Transverse colon (tissue), 3 donors: ENCODE measurements around the gene SMIM44.

Source experiments
- EP300 ChIP-seq: sonication (generic); formaldehyde crosslinking; IDR thresholded peaks from one replicate; pipeline ENCODE4 v1.6.1; 2017; ENCODE audit warnings: antibody characterized with exemption, low read depth
- POLR2A ChIP-seq: fragments of 450-650 bp; IDR thresholded peaks from one replicate; pipeline ENCODE4 v1.6.1; 2016; ENCODE audit warnings: antibody characterized with exemption, mild to moderate bottlenecking, moderate library complexity
- TF ChIP-seq, protein P1 (sequence below), 5 experiments: fragments of 200-600 bp in 3 of 5; fragments of 450-650 bp in 2 of 5; sonication (generic) in 3 of 5; IDR thresholded peaks; 1 replicate in 2 of 5; 2 replicates in 3 of 5; pipeline ENCODE4 v1.5.1; 2016 to 2017; ENCODE audit warnings: antibody characterized with exemption in 5 of 5, inconsistent platforms in 3 of 5, mild to moderate bottlenecking in 2 of 5, moderate library complexity in 1 of 5

DNA sequence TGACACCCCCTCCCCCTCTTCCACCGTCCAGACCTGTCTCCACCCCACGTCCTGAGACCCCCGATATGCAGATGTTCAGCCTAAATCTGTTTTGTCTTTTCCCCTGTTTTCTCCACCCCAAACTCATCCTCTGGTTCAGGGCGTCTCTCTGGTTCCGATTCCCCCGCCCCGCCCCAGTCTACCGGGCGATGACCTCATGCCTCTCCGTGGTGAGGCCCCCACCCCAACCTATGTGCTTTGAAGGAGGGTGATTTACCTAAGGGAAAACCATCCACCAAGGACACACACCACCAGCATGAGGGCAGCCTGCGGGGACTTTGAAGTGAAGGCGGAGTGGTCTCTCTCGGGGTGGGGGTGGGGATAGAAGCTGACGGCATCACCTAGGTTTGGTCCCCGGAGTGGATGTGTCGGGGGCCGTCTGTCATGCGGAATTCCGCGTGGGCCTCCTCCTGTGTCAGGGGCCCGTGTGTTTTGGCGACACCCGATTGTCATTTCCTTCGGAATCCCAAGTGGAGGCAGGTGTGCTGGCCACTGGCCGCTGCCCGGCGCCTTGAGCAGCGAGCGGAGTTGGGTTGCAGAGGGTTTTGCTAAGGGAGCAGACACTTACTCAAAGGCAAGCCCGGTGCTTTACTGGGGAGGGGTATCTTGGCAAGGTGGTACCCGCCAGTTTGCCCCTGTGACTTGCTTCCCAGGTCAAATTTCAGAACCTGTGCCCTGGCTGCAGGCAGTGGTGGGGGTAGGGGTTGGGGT lies 24.3 kb upstream of the SMIM44 start:
- TF ChIP-seq, protein P1, sequence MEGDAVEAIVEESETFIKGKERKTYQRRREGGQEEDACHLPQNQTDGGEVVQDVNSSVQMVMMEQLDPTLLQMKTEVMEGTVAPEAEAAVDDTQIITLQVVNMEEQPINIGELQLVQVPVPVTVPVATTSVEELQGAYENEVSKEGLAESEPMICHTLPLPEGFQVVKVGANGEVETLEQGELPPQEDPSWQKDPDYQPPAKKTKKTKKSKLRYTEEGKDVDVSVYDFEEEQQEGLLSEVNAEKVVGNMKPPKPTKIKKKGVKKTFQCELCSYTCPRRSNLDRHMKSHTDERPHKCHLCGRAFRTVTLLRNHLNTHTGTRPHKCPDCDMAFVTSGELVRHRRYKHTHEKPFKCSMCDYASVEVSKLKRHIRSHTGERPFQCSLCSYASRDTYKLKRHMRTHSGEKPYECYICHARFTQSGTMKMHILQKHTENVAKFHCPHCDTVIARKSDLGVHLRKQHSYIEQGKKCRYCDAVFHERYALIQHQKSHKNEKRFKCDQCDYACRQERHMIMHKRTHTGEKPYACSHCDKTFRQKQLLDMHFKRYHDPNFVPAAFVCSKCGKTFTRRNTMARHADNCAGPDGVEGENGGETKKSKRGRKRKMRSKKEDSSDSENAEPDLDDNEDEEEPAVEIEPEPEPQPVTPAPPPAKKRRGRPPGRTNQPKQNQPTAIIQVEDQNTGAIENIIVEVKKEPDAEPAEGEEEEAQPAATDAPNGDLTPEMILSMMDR (IDR thresholded peaks at IDR 0.05) = no peak
- TF ChIP-seq POLR2A (no peak), EP300 (no peak)
